Stimulated activated CD4-positive, alpha-beta T cell treated with anti-CD3 and anti-CD28 coated beads, Interleukin-12 subunit alpha, Interleukin-12 subunit beta, amount 100 ng/mL, for 24 hours (primary cell): Measurements from ENCODE around the gene XPOT.
A peak's percentile ranks its signal among the peaks of the same experiment; 100 is the strongest.

Source experiments
- DNase-seq, 2 experiments: peaks; one replicate each; pipeline ENCODE4 v3.0.0-alpha.2; 2020; ENCODE audit warnings: low read depth in 2 of 2

Gene XPOT

GRCh38 chr12:64418209-64418608 is 14.0 kb downstream of the XPOT start:
- no peak for DNase-seq

- DNase-seq = no peak
Observed at GRCh38 chr12:64419696-64420095, 15.5 kb downstream of the XPOT start.

DNA sequence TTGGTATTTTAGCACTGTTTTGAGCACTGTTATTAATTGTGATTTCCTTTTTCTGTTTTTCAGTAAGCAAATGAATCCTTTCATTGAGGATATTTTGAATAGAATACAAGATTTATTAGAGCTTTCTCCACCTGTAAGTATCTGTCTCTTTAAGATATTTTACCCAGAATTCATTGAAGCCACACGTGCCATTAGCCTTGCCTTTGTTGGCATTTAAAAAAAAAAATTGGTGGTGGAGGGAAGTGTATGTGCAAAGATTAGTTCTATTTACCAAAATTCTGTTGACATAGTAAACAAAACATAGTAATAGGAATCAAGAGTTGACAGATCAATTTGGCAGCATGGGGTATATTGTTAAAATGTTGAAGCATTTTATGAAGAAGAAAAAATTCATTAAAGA is 23.8 kb downstream of the XPOT start:
- no peak for DNase-seq

DNA sequence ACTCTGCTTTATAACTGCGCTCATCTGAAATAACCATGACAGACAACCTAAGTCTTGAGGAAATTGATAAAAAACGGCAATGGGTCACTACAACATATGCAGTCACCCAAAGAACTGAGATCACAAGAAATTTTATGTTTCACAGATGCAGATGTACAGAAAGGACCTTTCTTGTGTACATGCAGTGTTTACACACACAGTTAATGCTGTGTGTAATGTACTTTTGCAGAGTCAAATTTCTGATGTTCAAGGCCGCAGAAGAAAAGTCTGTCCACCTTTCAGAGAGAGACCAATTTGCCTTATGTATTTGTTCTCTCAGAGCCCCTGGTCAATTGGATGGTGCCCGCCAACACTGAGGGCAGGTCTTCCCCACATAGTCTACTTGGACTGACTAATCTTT is 24.8 kb downstream of the XPOT start:
- DNase-seq = no peak

- no peak for DNase-seq
Observed at GRCh38 chr12:64430886-64431285, 26.7 kb downstream of the XPOT start.

GRCh38 chr12:64431791-64432190 is 27.6 kb downstream of the XPOT start:
- no peak for DNase-seq

DNA sequence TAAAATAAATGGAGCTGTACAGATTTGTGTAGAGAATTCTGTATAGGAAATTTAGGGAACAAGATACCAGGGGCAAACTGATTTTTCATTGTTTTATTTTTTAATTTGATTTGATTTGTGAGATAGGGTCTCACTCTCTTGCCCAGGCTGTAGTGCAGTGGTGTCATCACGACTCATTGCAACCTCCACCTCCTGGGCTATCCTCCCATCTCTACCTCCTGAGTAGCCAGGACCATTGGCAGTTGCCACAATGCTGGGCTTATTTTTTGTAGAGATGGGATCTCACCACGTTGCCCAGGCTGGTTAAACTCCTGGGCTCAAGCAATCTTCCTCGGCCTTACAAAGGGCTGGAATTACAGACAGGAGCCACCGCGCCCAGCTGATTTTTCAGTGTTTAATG is 29.7 kb downstream of the XPOT start:
- no peak for DNase-seq

- no peak for DNase-seq
Observed at GRCh38 chr12:64440100-64440499, 35.9 kb downstream of the XPOT start.

DNA sequence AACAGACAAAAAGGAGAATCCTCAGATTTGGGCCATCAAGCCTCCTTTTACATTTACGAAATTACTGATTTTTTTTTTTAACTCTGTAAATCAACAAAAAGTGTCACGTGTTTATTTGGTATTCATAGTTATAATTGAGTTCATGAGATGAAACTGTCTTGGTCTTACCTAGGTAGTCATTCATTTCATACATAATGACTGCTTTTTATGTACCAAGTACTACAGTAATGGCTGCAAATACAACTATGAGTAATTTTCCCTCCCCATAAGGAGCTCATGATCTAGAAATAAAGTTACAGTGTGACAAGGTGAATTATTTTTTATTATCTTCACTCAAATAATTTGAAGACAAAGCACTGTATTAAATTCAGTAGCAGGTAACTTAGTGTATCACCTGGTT is 41.3 kb downstream of the XPOT start:
- no peak for DNase-seq

DNA sequence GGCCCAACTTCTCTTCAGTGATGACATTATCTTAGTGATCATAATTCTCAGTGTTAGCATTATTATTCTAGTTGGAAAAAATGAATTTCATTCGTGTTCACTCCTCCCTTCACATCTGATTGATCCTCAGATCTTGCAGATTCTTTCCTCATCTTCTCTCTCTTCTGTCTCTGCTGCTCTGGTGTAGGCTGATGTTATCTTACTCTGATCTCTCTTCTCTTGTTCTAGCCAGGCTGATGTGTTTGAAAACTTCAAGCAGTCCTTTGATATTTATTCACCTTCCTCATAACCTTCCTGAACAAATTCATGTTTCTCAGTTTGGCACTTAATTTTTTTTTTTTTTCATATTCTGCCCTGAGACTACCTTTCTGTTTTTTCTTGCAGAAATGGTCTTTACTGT is 42.1 kb downstream of the XPOT start:
- no peak for DNase-seq

GRCh38 chr12:64450057-64450640 is 46.0 kb downstream of the XPOT start:
- DNase-seq = no peak

- no peak for DNase-seq
Observed at GRCh38 chr12:64450711-64451486, 46.7 kb downstream of the XPOT start.

- DNase-seq = peak; percentile 48 to 56
Observed at GRCh38 chr12:64451687-64452558, 47.7 kb downstream of the XPOT start, which contains the start of gene TBK1. Gene TBK1 (plus strand): TSS chr12:64452120. CDS start chr12:64455871, 3,751 bp downstream.

- DNase-seq = no peak
Observed at GRCh38 chr12:64452559-64453329, 48.6 kb downstream of the XPOT start.

GRCh38 chr12:64455506-64455905 is 51.3 kb downstream of the XPOT start:
- DNase-seq = no peak

- DNase-seq = no peak
Observed at GRCh38 chr12:64456119-64456518, 51.9 kb downstream of the XPOT start.

- no peak for DNase-seq
Observed at GRCh38 chr12:64457032-64457431, 52.8 kb downstream of the XPOT start.

DNA sequence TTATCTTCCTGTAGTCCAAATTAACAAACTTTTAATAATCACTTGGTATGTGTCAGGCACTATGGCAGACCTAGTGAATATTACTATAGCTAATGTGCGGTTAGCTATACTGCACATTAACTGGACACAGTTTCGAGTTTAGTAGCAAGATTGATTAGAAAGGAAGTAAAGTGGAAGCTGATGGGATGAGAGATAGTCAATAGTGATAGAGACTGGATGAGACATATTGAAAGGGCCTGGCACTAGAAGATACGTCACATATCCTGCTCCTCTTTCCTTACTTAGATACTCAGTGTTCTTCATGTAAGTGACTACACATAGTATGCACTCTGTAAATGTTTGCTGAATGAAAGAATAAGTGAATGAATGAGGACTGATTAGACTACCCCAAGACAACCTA is 53.3 kb downstream of the XPOT start:
- DNase-seq = no peak

GRCh38 chr12:64457923-64458322 is 53.7 kb downstream of the XPOT start:
- DNase-seq = no peak

GRCh38 chr12:64459394-64459891 is 55.3 kb downstream of the XPOT start:
- DNase-seq = no peak

DNA sequence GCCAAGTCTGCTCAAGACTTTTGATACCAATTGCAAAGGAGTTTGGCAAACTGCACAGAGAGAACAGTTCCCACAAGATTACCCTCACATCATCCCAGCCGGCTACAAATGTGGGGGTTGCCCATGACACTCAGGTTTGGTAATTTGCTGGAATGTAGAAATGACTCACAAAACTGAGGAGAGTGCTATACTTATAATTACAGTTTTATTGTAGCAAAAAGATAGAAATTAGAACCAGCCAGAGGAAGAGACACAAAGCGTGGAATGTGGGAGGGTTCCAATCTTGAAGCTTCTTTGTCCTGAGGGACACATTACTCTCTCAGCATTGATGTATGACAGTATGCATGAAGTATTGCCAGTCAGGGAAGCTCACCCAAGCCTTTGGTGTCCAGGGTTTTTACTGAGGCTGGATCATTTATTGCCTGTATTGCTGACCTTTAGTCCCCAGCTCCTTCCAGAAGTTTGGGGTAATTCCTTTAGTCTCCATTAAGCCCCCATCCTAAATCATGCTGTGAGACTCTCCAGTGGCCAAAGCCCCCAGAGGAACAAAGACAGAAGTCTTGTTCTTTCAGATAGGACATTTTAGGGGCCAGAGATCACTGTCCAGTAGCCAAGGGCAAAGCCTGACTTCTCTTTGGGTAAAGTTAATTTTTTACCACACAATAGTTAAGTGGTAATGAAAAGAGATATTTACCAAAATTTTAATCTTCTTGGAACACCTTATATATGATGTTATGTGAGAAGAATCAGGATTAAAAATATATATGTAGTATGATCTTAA is 57.6 kb downstream of the XPOT start:
- no peak for DNase-seq
